HepG2 (cell line): Measurements from ENCODE around the gene C2orf78. TPM values are rescaled to one million over a fixed set of nuclear protein-coding genes. Genes with fewer than 3 reads are reported as not detected.

Experiments
- BATF2 ChIP-seq: sonication (generic); formaldehyde crosslinking; IDR thresholded peaks from 2 replicates; pipeline ENCODE4 v1.8.0; 2022; ENCODE audit warnings: mild to moderate bottlenecking, missing genetic modification reagents, moderate library complexity
- CHD2 ChIP-seq: IDR thresholded peaks from 2 replicates; pipeline ENCODE4 v1.6.1; 2011; ENCODE audit warnings: low read depth, low read length, improper control_type of control experiment
- IKZF1 ChIP-seq: fragments of 450-650 bp; IDR thresholded peaks from 2 replicates; pipeline ENCODE4 v1.7.1; 2016
- ISX ChIP-seq: sonication (generic); formaldehyde crosslinking; conservative IDR thresholded peaks from 2 replicates; pipeline ENCODE4 v1.5.0; 2020; ENCODE audit warnings: missing genetic modification reagents
- NONO ChIP-seq, 2 experiments: fragments of 450-650 bp in 1 of 2; sonication (generic) in 1 of 2; formaldehyde crosslinking in 1 of 2; IDR thresholded peaks in 1 of 2; conservative IDR thresholded peaks in 1 of 2; 2 replicates each; pipeline versions ENCODE4 v1.6.1 to v1.8.0; 2017 to 2022; ENCODE audit warnings: mild to moderate bottlenecking in 1 of 2, missing genetic modification reagents in 1 of 2, moderate library complexity in 1 of 2
- POLR2AphosphoS5 ChIP-seq: IDR thresholded peaks from 2 replicates; pipeline ENCODE4 v1.6.1; 2012; ENCODE audit warnings: low read depth, low read length
- PRDM4 ChIP-seq: sonication (generic); formaldehyde crosslinking; IDR thresholded peaks from 2 replicates; pipeline ENCODE4 v1.9.0; 2021; ENCODE audit warnings: missing genetic modification reagents, borderline replicate concordance
- SALL2 ChIP-seq: sonication (generic); formaldehyde crosslinking; IDR thresholded peaks from 2 replicates; pipeline ENCODE4 v1.8.1; 2023; ENCODE audit warnings: mild to moderate bottlenecking, missing genetic modification reagents, inconsistent platforms
- SP5 ChIP-seq: IDR thresholded peaks from 2 replicates; pipeline ENCODE4 v1.6.1; 2016; ENCODE audit warnings: low read depth, borderline replicate concordance
- SRY ChIP-seq: sonication (generic); formaldehyde crosslinking; IDR thresholded peaks from 2 replicates; pipeline ENCODE4 v1.8.0; 2022; ENCODE audit warnings: mild to moderate bottlenecking, missing genetic modification reagents
- ZNF253 ChIP-seq: sonication (generic); formaldehyde crosslinking; IDR thresholded peaks from 2 replicates; pipeline ENCODE4 v1.8.0; 2022; ENCODE audit warnings: mild to moderate bottlenecking, missing genetic modification reagents, borderline replicate concordance
- ZNF263 ChIP-seq: sonication (generic); formaldehyde crosslinking; IDR thresholded peaks from 2 replicates; pipeline ENCODE4 v1.4.0; 2020; ENCODE audit warnings: missing genetic modification reagents
- ZNF546 ChIP-seq: sonication (generic); formaldehyde crosslinking; conservative IDR thresholded peaks from 2 replicates; pipeline ENCODE4 v1.8.1; 2023; ENCODE audit warnings: mild to moderate bottlenecking, missing genetic modification reagents
- polyA plus RNA-seq, 8 experiments: library from polyadenylated mRNA; depleted of rRNA in 3 of 8; stranded (reverse) in 7 of 8; unstranded in 1 of 8; fragments of >200 nt; fragmentation: Illumina TruSeq in 4 of 8; extraction: Trizol in 4 of 8; gene quantifications; 2 replicates each; pipeline versions ENCODE4 v1.2.1 to v1.2.3, GENCODE V29; 2011 to 2016; ENCODE audit warnings: low read depth in 4 of 8, missing spikeins in 1 of 8, mixed read lengths in 1 of 8; ENCODE audit not compliant: insufficient read depth in 1 of 8
- total RNA-seq, 5 experiments: library from RNA; depleted of rRNA; stranded (reverse); fragments of >200 nt; fragmentation: Illumina TruSeq; extraction: Trizol; gene quantifications; 2 replicates each; pipeline ENCODE4 v1.2.3, GENCODE V29; 2016; ENCODE audit warnings: low read depth in 1 of 5
- TF ChIP-seq, protein P1 (sequence below): sonication (generic); formaldehyde crosslinking; IDR thresholded peaks from 2 replicates; pipeline ENCODE4 v1.4.0; 2020; ENCODE audit warnings: missing genetic modification reagents, borderline replicate concordance
- TF ChIP-seq, protein P2 (sequence below): IDR thresholded peaks from 2 replicates; pipeline ENCODE4 v1.6.1; 2016; ENCODE audit warnings: low read depth
- TF ChIP-seq, protein P3 (sequence below): sonication (generic); formaldehyde crosslinking; IDR thresholded peaks from 2 replicates; pipeline ENCODE4 v1.5.1; 2020; ENCODE audit warnings: mild to moderate bottlenecking, missing genetic modification reagents, moderate library complexity

The C2orf78 gene
- total and polyA plus RNA-seq, 2 of the 13 experiments (the other 11 are each of a cell fraction or from before 2014, with no cell fraction given) = not detected

DNA sequence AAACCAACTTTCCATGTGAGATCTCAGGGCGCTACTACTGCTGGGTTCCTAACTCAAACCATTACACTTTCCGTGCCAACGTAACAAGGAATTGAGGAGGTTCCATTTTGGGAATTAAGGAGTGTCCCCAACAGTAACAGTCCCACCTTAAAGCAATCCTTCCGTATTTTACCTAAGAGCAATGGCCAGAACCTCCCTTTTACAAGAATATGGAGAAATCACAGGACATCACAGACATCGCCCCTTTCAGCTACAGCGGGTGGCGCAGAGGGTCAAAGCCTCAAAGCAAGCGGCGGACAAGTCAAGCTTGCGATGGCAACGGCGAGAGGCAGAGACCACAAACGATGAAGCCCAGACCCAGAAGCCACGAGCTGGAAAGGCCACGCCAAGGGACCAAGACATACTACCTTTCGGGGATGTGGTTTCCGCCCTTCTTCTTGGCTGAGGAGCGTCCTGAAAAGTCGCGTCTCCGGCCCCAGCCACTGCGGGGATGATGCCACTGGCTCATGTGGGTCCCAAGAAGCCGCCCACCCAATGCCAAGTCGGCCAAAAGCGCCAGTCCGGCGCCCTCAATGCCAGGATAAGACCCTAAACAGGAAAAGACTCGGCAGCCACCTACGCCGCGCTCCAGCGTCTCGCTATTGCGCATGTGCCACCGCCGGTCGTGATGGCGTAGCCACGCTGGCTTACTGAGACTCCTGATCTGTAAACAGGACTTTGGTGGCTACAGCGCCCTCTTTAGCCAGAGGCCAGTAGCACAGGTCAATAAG lies 4.3 kb upstream of the C2orf78 start, which contains the start of gene DUSP11 (continued):
- TF ChIP-seq SRY = 0 out of 2 replicates have a peak, but pooled peaks have one; percentile 70
- no peak for TF ChIP-seq CHD2
- no peak for TF ChIP-seq ZNF263
- TF ChIP-seq IKZF1 = no peak
- TF ChIP-seq SP5 (CRISPR knock-in tag) = no peak; the same call in 1 of the 2 replicates
- no peak for TF ChIP-seq PRDM4 (CRISPR knock-in tag)
- no peak for TF ChIP-seq BATF2 (CRISPR knock-in tag)
- TF ChIP-seq NONO (IDR thresholded peaks at IDR 0.05) = no peak
- peak; percentile 88 for TF ChIP-seq NONO (CRISPR knock-in tag; conservative IDR thresholded peaks at IDR 0.05)
- peak; percentile 87; the same call in 1 of the 2 replicates for TF ChIP-seq ZNF253 (CRISPR knock-in tag)
- TF ChIP-seq, protein P1, sequence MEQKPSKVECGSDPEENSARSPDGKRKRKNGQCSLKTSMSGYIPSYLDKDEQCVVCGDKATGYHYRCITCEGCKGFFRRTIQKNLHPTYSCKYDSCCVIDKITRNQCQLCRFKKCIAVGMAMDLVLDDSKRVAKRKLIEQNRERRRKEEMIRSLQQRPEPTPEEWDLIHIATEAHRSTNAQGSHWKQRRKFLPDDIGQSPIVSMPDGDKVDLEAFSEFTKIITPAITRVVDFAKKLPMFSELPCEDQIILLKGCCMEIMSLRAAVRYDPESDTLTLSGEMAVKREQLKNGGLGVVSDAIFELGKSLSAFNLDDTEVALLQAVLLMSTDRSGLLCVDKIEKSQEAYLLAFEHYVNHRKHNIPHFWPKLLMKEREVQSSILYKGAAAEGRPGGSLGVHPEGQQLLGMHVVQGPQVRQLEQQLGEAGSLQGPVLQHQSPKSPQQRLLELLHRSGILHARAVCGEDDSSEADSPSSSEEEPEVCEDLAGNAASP (CRISPR knock-in tag) = peak; percentile 84
- TF ChIP-seq, protein P2, sequence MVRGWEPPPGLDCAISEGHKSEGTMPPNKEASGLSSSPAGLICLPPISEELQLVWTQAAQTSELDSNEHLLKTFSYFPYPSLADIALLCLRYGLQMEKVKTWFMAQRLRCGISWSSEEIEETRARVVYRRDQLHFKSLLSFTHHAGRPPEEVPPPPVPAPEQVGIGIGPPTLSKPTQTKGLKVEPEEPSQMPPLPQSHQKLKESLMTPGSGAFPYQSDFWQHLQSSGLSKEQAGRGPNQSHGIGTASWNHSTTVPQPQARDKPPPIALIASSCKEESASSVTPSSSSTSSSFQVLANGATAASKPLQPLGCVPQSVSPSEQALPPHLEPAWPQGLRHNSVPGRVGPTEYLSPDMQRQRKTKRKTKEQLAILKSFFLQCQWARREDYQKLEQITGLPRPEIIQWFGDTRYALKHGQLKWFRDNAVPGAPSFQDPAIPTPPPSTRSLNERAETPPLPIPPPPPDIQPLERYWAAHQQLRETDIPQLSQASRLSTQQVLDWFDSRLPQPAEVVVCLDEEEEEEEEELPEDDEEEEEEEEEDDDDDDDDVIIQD (CRISPR knock-in tag) = peak; percentile 94
- TF ChIP-seq ZNF546 (CRISPR knock-in tag) = no peak
- TF ChIP-seq POLR2AphosphoS5 = peak; percentile 99
- TF ChIP-seq SALL2 (CRISPR knock-in tag) = peak; percentile 63; the same call in 1 of the 2 replicates
- no peak for TF ChIP-seq ISX (CRISPR knock-in tag)
- TF ChIP-seq, protein P3, sequence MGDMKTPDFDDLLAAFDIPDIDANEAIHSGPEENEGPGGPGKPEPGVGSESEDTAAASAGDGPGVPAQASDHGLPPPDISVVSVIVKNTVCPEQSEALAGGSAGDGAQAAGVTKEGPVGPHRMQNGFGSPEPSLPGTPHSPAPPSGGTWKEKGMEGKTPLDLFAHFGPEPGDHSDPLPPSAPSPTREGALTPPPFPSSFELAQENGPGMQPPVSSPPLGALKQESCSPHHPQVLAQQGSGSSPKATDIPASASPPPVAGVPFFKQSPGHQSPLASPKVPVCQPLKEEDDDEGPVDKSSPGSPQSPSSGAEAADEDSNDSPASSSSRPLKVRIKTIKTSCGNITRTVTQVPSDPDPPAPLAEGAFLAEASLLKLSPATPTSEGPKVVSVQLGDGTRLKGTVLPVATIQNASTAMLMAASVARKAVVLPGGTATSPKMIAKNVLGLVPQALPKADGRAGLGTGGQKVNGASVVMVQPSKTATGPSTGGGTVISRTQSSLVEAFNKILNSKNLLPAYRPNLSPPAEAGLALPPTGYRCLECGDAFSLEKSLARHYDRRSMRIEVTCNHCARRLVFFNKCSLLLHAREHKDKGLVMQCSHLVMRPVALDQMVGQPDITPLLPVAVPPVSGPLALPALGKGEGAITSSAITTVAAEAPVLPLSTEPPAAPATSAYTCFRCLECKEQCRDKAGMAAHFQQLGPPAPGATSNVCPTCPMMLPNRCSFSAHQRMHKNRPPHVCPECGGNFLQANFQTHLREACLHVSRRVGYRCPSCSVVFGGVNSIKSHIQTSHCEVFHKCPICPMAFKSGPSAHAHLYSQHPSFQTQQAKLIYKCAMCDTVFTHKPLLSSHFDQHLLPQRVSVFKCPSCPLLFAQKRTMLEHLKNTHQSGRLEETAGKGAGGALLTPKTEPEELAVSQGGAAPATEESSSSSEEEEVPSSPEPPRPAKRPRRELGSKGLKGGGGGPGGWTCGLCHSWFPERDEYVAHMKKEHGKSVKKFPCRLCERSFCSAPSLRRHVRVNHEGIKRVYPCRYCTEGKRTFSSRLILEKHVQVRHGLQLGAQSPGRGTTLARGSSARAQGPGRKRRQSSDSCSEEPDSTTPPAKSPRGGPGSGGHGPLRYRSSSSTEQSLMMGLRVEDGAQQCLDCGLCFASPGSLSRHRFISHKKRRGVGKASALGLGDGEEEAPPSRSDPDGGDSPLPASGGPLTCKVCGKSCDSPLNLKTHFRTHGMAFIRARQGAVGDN = peak; percentile 95
